ENCODE data around the gene HMGN4.

The HMGN4 gene

GRCh38 chr6:26563488-26563887 is 25.3 kb downstream of the HMGN4 start:
- no peak for DNase-seq (ENCODE audit: extremely low read depth, low read depth)
- TF ChIP-seq CTCF (IDR thresholded peaks at IDR 0.05; ENCODE audit: low read depth, low read length) = no peak

- TF ChIP-seq CTCF (IDR thresholded peaks at IDR 0.05; ENCODE audit: low read depth, low read length) = peak; percentile 26
Measured at GRCh38 chr6:26568601-26569432, 30.7 kb downstream of the HMGN4 start.

GRCh38 chr6:26569433-26569764 is 31.2 kb downstream of the HMGN4 start:
- DNase-seq (ENCODE audit: extremely low read depth, low read depth) = no peak
- no peak for TF ChIP-seq CTCF (IDR thresholded peaks at IDR 0.05; ENCODE audit: low read depth, low read length)

More at GRCh38 chr6:26568601-26569432, 30.7 kb downstream of the HMGN4 start:
- peak; percentile 87 for DNase-seq (ENCODE audit: extremely low read depth, low read depth)

GRCh38 chr6:26570027-26570809 is 32.1 kb downstream of the HMGN4 start:
- DNase-seq (ENCODE audit: extremely low read depth, low read depth) = no peak
- TF ChIP-seq CTCF (IDR thresholded peaks at IDR 0.05; ENCODE audit: low read depth, low read length) = no peak

- peak; percentile 79 for DNase-seq (ENCODE audit: extremely low read depth, low read depth)
- no peak for TF ChIP-seq CTCF (IDR thresholded peaks at IDR 0.05; ENCODE audit: low read depth, low read length)
Measured at GRCh38 chr6:26571592-26572296, 33.6 kb downstream of the HMGN4 start.

- no peak for DNase-seq (ENCODE audit: extremely low read depth, low read depth)
- no peak for TF ChIP-seq CTCF (IDR thresholded peaks at IDR 0.05; ENCODE audit: low read depth, low read length)
Measured at GRCh38 chr6:26575494-26575939, 37.4 kb downstream of the HMGN4 start.

All from AG09319 (cell line).